RWPE2 (cell line): ENCODE results near the gene INTS7.

ENCODE experiments used
- ATAC-seq: fragments of 200-7000 bp; cut with Tn5 transposase; 3 replicates; pipeline ENCODE4 v1.9.1; 2021; ENCODE audit warnings: low read depth
- DNase-seq: peaks from one replicate; pipeline ENCODE4 v3.0.0-alpha.2; 2020; ENCODE audit warnings: low spot score
- H3K27ac ChIP-seq: fragments of 450-650 bp; 2 replicates; pipeline ENCODE4 v1.5.1; 2017; ENCODE audit warnings: mild to moderate bottlenecking; ENCODE audit not compliant: poor library complexity, severe bottlenecking
- H3K27me3 ChIP-seq: fragments of 250-450 bp; sonication (Bioruptor Pico); 2 replicates; pipeline ENCODE4 v1.5.1; 2021; ENCODE audit warnings: mild to moderate bottlenecking, moderate library complexity; ENCODE audit not compliant: insufficient read depth, poor library complexity, severe bottlenecking
- H3K36me3 ChIP-seq: fragments of 250-450 bp; sonication (Bioruptor Pico); 2 replicates; pipeline ENCODE4 v1.5.1; 2020; ENCODE audit warnings: low read depth, mild to moderate bottlenecking, moderate library complexity
- H3K4me1 ChIP-seq: fragments of 250-450 bp; sonication (Bioruptor Pico); 2 replicates; pipeline ENCODE4 v1.5.1; 2021; ENCODE audit warnings: mild to moderate bottlenecking, moderate library complexity; ENCODE audit not compliant: insufficient read depth, poor library complexity, severe bottlenecking
- H3K4me3 ChIP-seq: fragments of 250-450 bp; sonication (Bioruptor Pico); 2 replicates; pipeline ENCODE4 v1.5.1; 2021; ENCODE audit warnings: mild to moderate bottlenecking, moderate library complexity; ENCODE audit not compliant: severe bottlenecking
- H3K9me3 ChIP-seq: fragments of 250-450 bp; sonication (Bioruptor Pico); 2 replicates; pipeline ENCODE4 v1.5.1; 2021; ENCODE audit warnings: mild to moderate bottlenecking, moderate library complexity; ENCODE audit not compliant: severe bottlenecking
- CTCF ChIP-seq: fragments of 450-650 bp; IDR thresholded peaks from one replicate; pipeline ENCODE4 v1.5.1; 2017; ENCODE audit warnings: mild to moderate bottlenecking, moderate library complexity; ENCODE audit not compliant: poor library complexity, severe bottlenecking

The INTS7 gene

GRCh38 chr1:211928993-211929637, 106.2 kb downstream of the INTS7 start:
- Histone ChIP-seq H3K9me3 (no peaks in the 10 kb centered on the region), H3K27me3 (no peaks in the 10 kb centered on the region), H3K4me3 (no peak overlapping the region), H3K4me1 (peaks cover 19% of the 10 kb centered on the region), H3K27ac (peak overlapping the region; percentile 35), H3K36me3 (no peaks in the 10 kb centered on the region)
- TF ChIP-seq CTCF: no peak
- no peak for DNase-seq
- ATAC-seq: no peak

- H3K27me3 ChIP-seq: no peaks in the 10 kb centered on the region
- H3K9me3 ChIP-seq: no peaks in the 10 kb centered on the region
- no peak for TF ChIP-seq CTCF
- no peak for DNase-seq
- H3K27ac ChIP-seq: peak overlapping the region; percentile 35
- peaks cover 19% of the 10 kb centered on the region for H3K4me1 ChIP-seq
- peak; percentile 83 for ATAC-seq
- no peaks in the 10 kb centered on the region for H3K36me3 ChIP-seq
- no peak overlapping the region for H3K4me3 ChIP-seq
Observed at GRCh38 chr1:211928290-211928801, 107.0 kb downstream of the INTS7 start.

GRCh38 chr1:211925016-211925415, 110.3 kb downstream of the INTS7 start:
- Histone ChIP-seq H3K9me3 (no peaks in the 10 kb centered on the region), H3K4me3 (no peak overlapping the region), H3K27me3 (no peaks in the 10 kb centered on the region), H3K27ac (no peak overlapping the region), H3K36me3 (no peaks in the 10 kb centered on the region), H3K4me1 (peaks cover 19% of the 10 kb centered on the region)
- peak; percentile 58; the same call in 1 of the 3 replicates for ATAC-seq
- DNase-seq: no peak
- no peak for TF ChIP-seq CTCF

GRCh38 chr1:211924256-211924655, 111.1 kb downstream of the INTS7 start:
- DNase-seq (no peak), ATAC-seq (no peak)
- Histone ChIP-seq H3K27ac (no peak overlapping the region), H3K27me3 (no peaks in the 10 kb centered on the region), H3K36me3 (no peaks in the 10 kb centered on the region), H3K9me3 (no peaks in the 10 kb centered on the region), H3K4me1 (peaks cover 15% of the 10 kb centered on the region), H3K4me3 (no peak overlapping the region)
- no peak for TF ChIP-seq CTCF

DNA sequence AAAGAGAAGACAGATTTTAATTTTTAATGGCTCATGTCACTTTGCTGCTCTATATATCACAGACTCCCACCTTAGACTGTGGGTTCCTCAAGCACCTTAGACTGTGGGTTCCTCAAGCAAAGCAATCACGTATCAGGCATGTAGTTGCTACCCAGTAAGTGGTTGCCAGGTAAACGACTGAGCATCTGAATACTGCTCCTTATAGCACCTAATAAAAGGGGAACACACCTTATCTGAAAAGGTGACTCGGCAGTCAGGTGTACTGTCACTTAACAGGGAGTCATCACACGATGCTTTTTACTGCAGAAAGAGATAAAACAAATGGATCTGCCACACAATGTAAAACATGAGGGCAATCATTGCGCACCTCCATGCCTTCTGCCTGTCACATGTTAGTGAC, 112.3 kb downstream of the INTS7 start:
- no peak overlapping the region for H3K4me3 ChIP-seq
- H3K27ac ChIP-seq: no peak overlapping the region
- H3K36me3 ChIP-seq: no peaks in the 10 kb centered on the region
- TF ChIP-seq CTCF: no peak
- H3K9me3 ChIP-seq: no peaks in the 10 kb centered on the region
- ATAC-seq (no peak), DNase-seq (no peak)
- H3K4me1 ChIP-seq: peaks cover 5% of the 10 kb centered on the region
- H3K27me3 ChIP-seq: no peaks in the 10 kb centered on the region
